OCI-LY7 (cell line): Measurements from ENCODE around the gene KRTAP13-2.

Experiments used
- CTCF ChIP-seq: fragments of 200-600 bp; sonication (generic); conservative IDR thresholded peaks from 2 replicates; pipeline ENCODE4 v1.5.1; 2014; ENCODE audit warnings: mild to moderate bottlenecking, antibody characterized with exemption, low read length, moderate library complexity, mixed read lengths
- EZH2phosphoT487 ChIP-seq: fragments of 200-600 bp; sonication (generic); IDR thresholded peaks from 2 replicates; pipeline ENCODE4 v1.6.1; 2018; ENCODE audit warnings: low read depth, borderline replicate concordance, mild to moderate bottlenecking, mixed run types, antibody characterized with exemption, low read length, moderate library complexity, mixed read lengths

GRCh38 chr21:30345014-30345413, 27.1 kb downstream of the KRTAP13-2 start:
- TF ChIP-seq CTCF (no peak), EZH2phosphoT487 (no peak)
